ENCODE measurements around the gene THSD7B. TPM values are rescaled to one million over a fixed set of nuclear protein-coding genes. Genes with fewer than 3 reads are reported as not detected.
"Not testable (repeated sequence)": the region's sequence is repeated elsewhere in the genome, so short reads cannot be mapped to it uniquely, and the experiment has no call there.

THSD7B gene
- total and polyA plus RNA-seq, 10 donors, result 0.02 to 0.17 (median 0.09) TPM; not detected in 7

GRCh38 chr2:137050949-137051348 lies 285.6 kb downstream of the THSD7B start:
- TF ChIP-seq POLR2AphosphoS5 (IDR thresholded peaks at IDR 0.05) (no peak), POLR2A (IDR thresholded peaks at IDR 0.05) (no peak), CTCF (IDR thresholded peaks at IDR 0.05 in 8 of 11, conservative IDR thresholded peaks at IDR 0.05 in 3 of 11) (no peak)

GRCh38 chr2:137051778-137052398 lies 286.5 kb downstream of the THSD7B start:
- DNase-seq, result no peak
- Histone ChIP-seq H3K27me3 (replicated peaks in 1 of 7) (no peaks in the 10 kb centered on the region), H3K27ac (no peak overlapping the region), H3K36me3 (no peaks in the 10 kb centered on the region), H3K9me3 (no peaks in the 10 kb centered on the region), H3K4me1 (no peaks in the 10 kb centered on the region), H3K4me3 (no peak overlapping the region)
- 44 to 69% (median 52%) methylated on average over 2 of the region's 2 CpGs for WGBS, 5 donors
- no peak for TF ChIP-seq POLR2AphosphoS5 (IDR thresholded peaks at IDR 0.05)
- no peak for TF ChIP-seq POLR2A (IDR thresholded peaks at IDR 0.05)
- no peak for TF ChIP-seq CTCF (IDR thresholded peaks at IDR 0.05 in 8 of 11, conservative IDR thresholded peaks at IDR 0.05 in 3 of 11)
- intact Hi-C loops (cut with DNase I; ENCODE audit: low total_unique reads), result no loop called here

More at GRCh38 chr2:137050949-137051348, 285.6 kb downstream of the THSD7B start:
- no peak for DNase-seq
- H3K27ac ChIP-seq, result no peak overlapping the region
- 65 to 87% (median 79%) methylated on average over 2 of the region's 2 CpGs for WGBS, 5 donors
- no peaks in the 10 kb centered on the region for H3K4me1 ChIP-seq
- H3K4me3 ChIP-seq, result no peak overlapping the region
- intact Hi-C loops (cut with DNase I; ENCODE audit: low total_unique reads), result no loop called here
- H3K36me3 ChIP-seq, result no peaks in the 10 kb centered on the region
- H3K27me3 ChIP-seq (replicated peaks in 1 of 7), result no peaks in the 10 kb centered on the region
- no peaks in the 10 kb centered on the region for H3K9me3 ChIP-seq

- Histone ChIP-seq H3K27ac (no peak overlapping the region), H3K9me3 (peaks cover 0 to 9% (median 0%) of the 10 kb centered on the region in 8 donors), H3K27me3 (replicated peaks in 1 of 7) (no peaks in the 10 kb centered on the region), H3K4me1 (no peaks in the 10 kb centered on the region), H3K36me3 (no peaks in the 10 kb centered on the region), H3K4me3 (no peak overlapping the region)
- intact Hi-C loops (cut with DNase I; ENCODE audit: low total_unique reads), result no loop called here
- 85 to 92% (median 90%) methylated on average over 8 of the region's 8 CpGs for WGBS, 5 donors
- DNase-seq, result no peak
- TF ChIP-seq POLR2AphosphoS5 (IDR thresholded peaks at IDR 0.05) (no peak), POLR2A (IDR thresholded peaks at IDR 0.05) (no peak), CTCF (IDR thresholded peaks at IDR 0.05 in 8 of 11, conservative IDR thresholded peaks at IDR 0.05 in 3 of 11) (no peak)
Measured at GRCh38 chr2:137056704-137057103, 291.4 kb downstream of the THSD7B start.

GRCh38 chr2:137076111-137076765 lies 310.9 kb downstream of the THSD7B start:
- peaks cover 0 to 34% (median 9%) of the 10 kb centered on the region in 8 donors for H3K9me3 ChIP-seq
- DNase-seq; H3K27me3 ChIP-seq (replicated peaks in 1 of 7); intact Hi-C loops (cut with DNase I; ENCODE audit: low total_unique reads); H3K27ac ChIP-seq; H3K36me3 ChIP-seq; H3K4me1 ChIP-seq; H3K4me3 ChIP-seq: not testable (repeated sequence)
- 94 to 96% (median 95%) methylated on average over 22 of the region's 22 CpGs for WGBS, 5 donors

Measured in spleen (tissue), 11 donors.